Measurements from ENCODE around the gene FZD8.

The FZD8 gene

GRCh38 chr10:35652824-35653223, 10.7 kb upstream of the FZD8 start:
- no peak overlapping the region for H3K27ac ChIP-seq
- H3K79me2 ChIP-seq, result no peaks in the 10 kb centered on the region
- no peaks in the 10 kb centered on the region for H3K27me3 ChIP-seq (ENCODE audit: control insufficient read depth, insufficient read depth, low read length)
- no peak for TF ChIP-seq CTCF (IDR thresholded peaks at IDR 0.05)
- no peaks in the 10 kb centered on the region for H3K4me1 ChIP-seq
- no peak overlapping the region for H3K4me3 ChIP-seq (ENCODE audit: low read depth, low read length)
- no peak overlapping the region for H3K9ac ChIP-seq
- H3K4me2 ChIP-seq (ENCODE audit: low read length), result no peak overlapping the region
- no peak overlapping the region for H2AFZ ChIP-seq
- H3K9me3 ChIP-seq (ENCODE audit: control insufficient read depth, low read length), result no peaks in the 10 kb centered on the region
- H3K36me3 ChIP-seq (ENCODE audit: control insufficient read depth, insufficient read depth, low read length), result no peaks in the 10 kb centered on the region

GRCh38 chr10:35650894-35651293, 8.8 kb upstream of the FZD8 start:
- H3K4me2 ChIP-seq (ENCODE audit: low read length), result no peak overlapping the region
- no peaks in the 10 kb centered on the region for H3K4me1 ChIP-seq
- H3K9me3 ChIP-seq (ENCODE audit: control insufficient read depth, low read length), result no peaks in the 10 kb centered on the region
- H3K79me2 ChIP-seq, result no peaks in the 10 kb centered on the region
- H2AFZ ChIP-seq, result no peak overlapping the region
- H3K27ac ChIP-seq, result no peak overlapping the region
- H3K36me3 ChIP-seq (ENCODE audit: control insufficient read depth, insufficient read depth, low read length), result no peaks in the 10 kb centered on the region
- no peak overlapping the region for H3K9ac ChIP-seq
- H3K4me3 ChIP-seq (ENCODE audit: low read depth, low read length), result no peak overlapping the region
- no peak for TF ChIP-seq CTCF (IDR thresholded peaks at IDR 0.05)
- no peaks in the 10 kb centered on the region for H3K27me3 ChIP-seq (ENCODE audit: control insufficient read depth, insufficient read depth, low read length)

GRCh38 chr10:35644050-35644950, 2.2 kb upstream of the FZD8 start:
- Histone ChIP-seq H3K79me2 (no peaks in the 10 kb centered on the region), H3K27me3 (ENCODE audit: control insufficient read depth, insufficient read depth, low read length) (no peaks in the 10 kb centered on the region), H3K9me3 (ENCODE audit: control insufficient read depth, low read length) (no peaks in the 10 kb centered on the region), H3K4me1 (peaks cover 4% of the 10 kb centered on the region), H3K9ac (no peak overlapping the region), H3K27ac (peak overlapping the region; percentile 73), H2AFZ (peak overlapping the region; percentile 78), H3K36me3 (ENCODE audit: control insufficient read depth, insufficient read depth, low read length) (no peaks in the 10 kb centered on the region), H3K4me2 (ENCODE audit: low read length) (peak overlapping the region; percentile 61), H3K4me3 (ENCODE audit: low read depth, low read length) (peak overlapping the region; percentile 52)
- no peak for TF ChIP-seq CTCF (IDR thresholded peaks at IDR 0.05)

- peak overlapping the region; percentile 78 for H2AFZ ChIP-seq
- peaks cover 4% of the 10 kb centered on the region for H3K4me1 ChIP-seq
- peak overlapping the region; percentile 52 for H3K4me3 ChIP-seq (ENCODE audit: low read depth, low read length)
- no peaks in the 10 kb centered on the region for H3K9me3 ChIP-seq (ENCODE audit: control insufficient read depth, low read length)
- no peak for TF ChIP-seq CTCF (IDR thresholded peaks at IDR 0.05)
- H3K27ac ChIP-seq, result peak overlapping the region; percentile 73
- H3K27me3 ChIP-seq (ENCODE audit: control insufficient read depth, insufficient read depth, low read length), result no peaks in the 10 kb centered on the region
- H3K9ac ChIP-seq, result no peak overlapping the region
- H3K36me3 ChIP-seq (ENCODE audit: control insufficient read depth, insufficient read depth, low read length), result no peaks in the 10 kb centered on the region
- peak overlapping the region; percentile 61 for H3K4me2 ChIP-seq (ENCODE audit: low read length)
- no peaks in the 10 kb centered on the region for H3K79me2 ChIP-seq
These were observed 1.3 kb upstream of the FZD8 start for GRCh38 chr10:35643151-35644049.

All from parathyroid adenoma (tissue), 2 donors.